ENCODE results near the gene PJVK. TPM values are rescaled to one million over a fixed set of nuclear protein-coding genes. Genes with fewer than 3 reads are reported as not detected.
A peak's percentile ranks its signal among the peaks of the same experiment; 100 is the strongest.

PJVK gene
- total RNA-seq, 1 experiment from 2014 or later: 2.6 TPM

GRCh38 chr2:178478130-178478438 lies 26.9 kb downstream of the PJVK start:
- ATAC-seq (no peak), DNase-seq (ENCODE audit: low read depth, low spot score) (no peak)
- Histone ChIP-seq H3K36me3 (ENCODE audit: control insufficient read depth in 1 of 2, insufficient read depth in 2 of 2, low read length in 2 of 2) (no peaks in the 10 kb centered on the region), H2AFZ (ENCODE audit: low read depth, low read length, poor library complexity, severe bottlenecking) (peak overlapping the region; percentile 100), H3K9me2 (ENCODE audit: insufficient read depth) (no peaks in the 10 kb centered on the region), H3K9ac (ENCODE audit: low read length) (peak overlapping the region; percentile 77), H4K20me1 (ENCODE audit: insufficient read depth) (no peaks in the 10 kb centered on the region), H3K27me3 (ENCODE audit: insufficient read depth, low read length) (no peaks in the 10 kb centered on the region), H3K27ac (ENCODE audit: low read depth, low read length) (no peak overlapping the region), H3K79me2 (ENCODE audit: insufficient read depth, low read length) (peaks cover 23% of the 10 kb centered on the region), H3K9me3 (ENCODE audit: control insufficient read depth in 1 of 2, insufficient read depth in 1 of 2, low read depth in 1 of 2, low read length in 2 of 2) (no peaks in the 10 kb centered on the region), H3K4me3 (replicated peaks in 1 of 2; ENCODE audit: low read depth in 1 of 2, low read length in 2 of 2) (peak overlapping the region; percentile 75 to 92), H3K4me2 (ENCODE audit: low read length) (peak overlapping the region; percentile 100), H3K4me1 (ENCODE audit: control insufficient read depth in 1 of 2, insufficient read depth in 2 of 2, low read length in 2 of 2) (peaks cover 10 to 30% of the 10 kb centered on the region in 2 experiments; a peak in 3 of 4 replicates)
- intact Hi-C loops (cut with micrococcal nuclease): loop anchor here (1.0 kb wide), 1 partner anchor 27 kb away; the partner anchor contains the start of genes PJVK and PRKRA
- POLR2A ChIA-PET: no interaction called here
- CTCF ChIA-PET: no interaction called here
- RAD21 ChIA-PET (ENCODE audit: low non-redundant PET in 1 of 2, low total read pairs in 2 of 2, uncharacterized antibody in 2 of 2, unreplicated experiment in 2 of 2): no interaction called here
- BruUV-seq (replicated peaks): TSS peak; percentile 84
- TF ChIP-seq CBX3 (IDR thresholded peaks at IDR 0.05; ENCODE audit: low read depth) (no peak), ELF1 (IDR thresholded peaks at IDR 0.05; ENCODE audit: borderline replicate concordance, low read depth) (no peak), EZH2 (IDR thresholded peaks at IDR 0.05) (no peak), EZH2phosphoT487 (IDR thresholded peaks at IDR 0.05; ENCODE audit: borderline replicate concordance) (no peak), JUND (IDR thresholded peaks at IDR 0.05) (no peak), ATF3 (IDR thresholded peaks at IDR 0.05) (no peak), TCF7L2 (IDR thresholded peaks at IDR 0.05; ENCODE audit: borderline replicate concordance, extremely low read depth, insufficient read depth, insufficient read length) (no peak), POLR2AphosphoS5 (IDR thresholded peaks at IDR 0.05; ENCODE audit: low read depth, low read length) (no peak), EGR1 (IDR thresholded peaks at IDR 0.05; ENCODE audit: low read depth) (no peak), CTCF (IDR thresholded peaks at IDR 0.05 in 2 of 3, conservative IDR thresholded peaks at IDR 0.05 in 1 of 3; ENCODE audit: borderline replicate concordance in 1 of 3, insufficient read depth in 1 of 3, low read depth in 2 of 3, low read length in 2 of 3) (no peak), ZFX (IDR thresholded peaks at IDR 0.05) (no peak), REST (IDR thresholded peaks at IDR 0.05; ENCODE audit: low read depth) (no peak), CEBPB (IDR thresholded peaks at IDR 0.05; ENCODE audit: low read depth) (no peak), YY1 (IDR thresholded peaks at IDR 0.05; ENCODE audit: extremely low read depth, insufficient replicate concordance, low read depth, low read length) (no peak)
